ENCODE results near the gene MFNG. TPM values are rescaled to one million over a fixed set of nuclear protein-coding genes. Genes with fewer than 3 reads are reported as not detected.

The MFNG gene
- total RNA-seq, 1 experiment from 2014 or later, result 4.5 TPM

DNA sequence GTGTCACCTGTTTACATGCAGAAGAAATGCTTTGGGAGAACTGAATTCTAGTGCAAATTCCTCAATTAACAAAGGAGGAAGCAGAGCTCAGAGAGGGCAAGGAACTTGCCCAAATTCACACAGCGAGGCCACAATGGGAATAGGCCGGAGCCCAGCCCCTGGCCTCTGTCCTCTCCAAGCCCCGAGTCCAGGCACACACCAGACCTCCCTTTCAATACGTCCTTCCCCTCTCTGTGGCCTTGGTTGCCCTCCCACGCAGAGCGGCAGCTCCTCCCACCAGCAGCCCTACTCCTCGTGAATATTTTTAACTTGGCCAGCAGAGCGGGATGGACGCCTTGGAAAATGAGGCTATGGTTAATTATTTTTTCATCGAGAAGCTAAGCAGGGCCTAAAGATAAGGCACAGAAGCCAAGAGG, 34.6 kb upstream of the MFNG start:
- Histone ChIP-seq H3K4me3 (replicated peaks in 1 of 2; ENCODE audit: low read depth in 1 of 2, low read length in 2 of 2) (no peak overlapping the region), H3K36me3 (ENCODE audit: control insufficient read depth in 1 of 2, insufficient read depth in 2 of 2, low read length in 2 of 2) (peaks cover 0 to 9% of the 10 kb centered on the region in 2 experiments; a peak in 2 of 4 replicates), H3K79me2 (ENCODE audit: insufficient read depth, low read length) (peaks cover 21% of the 10 kb centered on the region), H3K27ac (ENCODE audit: low read depth, low read length) (no peak overlapping the region), H3K9me3 (ENCODE audit: control insufficient read depth in 1 of 2, insufficient read depth in 1 of 2, low read depth in 1 of 2, low read length in 2 of 2) (no peaks in the 10 kb centered on the region), H4K20me1 (ENCODE audit: insufficient read depth) (no peaks in the 10 kb centered on the region), H3K4me1 (ENCODE audit: control insufficient read depth in 1 of 2, insufficient read depth in 2 of 2, low read length in 2 of 2) (peaks cover 16 to 54% of the 10 kb centered on the region in 2 experiments), H3K4me2 (ENCODE audit: low read length) (no peak overlapping the region), H3K27me3 (ENCODE audit: insufficient read depth, low read length) (no peaks in the 10 kb centered on the region), H3K9ac (ENCODE audit: low read length) (no peak overlapping the region), H2AFZ (ENCODE audit: low read depth, low read length, poor library complexity, severe bottlenecking) (no peak overlapping the region), H3K9me2 (ENCODE audit: insufficient read depth) (no peaks in the 10 kb centered on the region)
- ATAC-seq (no peak), DNase-seq (ENCODE audit: low read depth, low spot score) (no peak)
- ChIA-PET POLR2A (no interaction called here), RAD21 (ENCODE audit: low non-redundant PET in 1 of 2, low total read pairs in 2 of 2, uncharacterized antibody in 2 of 2, unreplicated experiment in 2 of 2) (no interaction called here), CTCF (interaction anchor here (1.1 kb wide), 1 partner anchor 18 kb away, joined by 3 read pairs; no protein-coding TSS in a partner anchor)
- intact Hi-C loops (cut with micrococcal nuclease), result no loop called here
- no TSS peak for BruUV-seq (replicated peaks)
- TF ChIP-seq, protein P1, sequence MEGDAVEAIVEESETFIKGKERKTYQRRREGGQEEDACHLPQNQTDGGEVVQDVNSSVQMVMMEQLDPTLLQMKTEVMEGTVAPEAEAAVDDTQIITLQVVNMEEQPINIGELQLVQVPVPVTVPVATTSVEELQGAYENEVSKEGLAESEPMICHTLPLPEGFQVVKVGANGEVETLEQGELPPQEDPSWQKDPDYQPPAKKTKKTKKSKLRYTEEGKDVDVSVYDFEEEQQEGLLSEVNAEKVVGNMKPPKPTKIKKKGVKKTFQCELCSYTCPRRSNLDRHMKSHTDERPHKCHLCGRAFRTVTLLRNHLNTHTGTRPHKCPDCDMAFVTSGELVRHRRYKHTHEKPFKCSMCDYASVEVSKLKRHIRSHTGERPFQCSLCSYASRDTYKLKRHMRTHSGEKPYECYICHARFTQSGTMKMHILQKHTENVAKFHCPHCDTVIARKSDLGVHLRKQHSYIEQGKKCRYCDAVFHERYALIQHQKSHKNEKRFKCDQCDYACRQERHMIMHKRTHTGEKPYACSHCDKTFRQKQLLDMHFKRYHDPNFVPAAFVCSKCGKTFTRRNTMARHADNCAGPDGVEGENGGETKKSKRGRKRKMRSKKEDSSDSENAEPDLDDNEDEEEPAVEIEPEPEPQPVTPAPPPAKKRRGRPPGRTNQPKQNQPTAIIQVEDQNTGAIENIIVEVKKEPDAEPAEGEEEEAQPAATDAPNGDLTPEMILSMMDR (IDR thresholded peaks at IDR 0.05 in 2 of 3, conservative IDR thresholded peaks at IDR 0.05 in 1 of 3; ENCODE audit: borderline replicate concordance in 1 of 3, insufficient read depth in 1 of 3, low read depth in 2 of 3, low read length in 2 of 3), result no peak
- TF ChIP-seq, protein P2, sequence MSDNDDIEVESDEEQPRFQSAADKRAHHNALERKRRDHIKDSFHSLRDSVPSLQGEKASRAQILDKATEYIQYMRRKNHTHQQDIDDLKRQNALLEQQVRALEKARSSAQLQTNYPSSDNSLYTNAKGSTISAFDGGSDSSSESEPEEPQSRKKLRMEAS (IDR thresholded peaks at IDR 0.05), result no peak
- TF ChIP-seq TCF7L2 (IDR thresholded peaks at IDR 0.05; ENCODE audit: borderline replicate concordance, extremely low read depth, insufficient read depth, insufficient read length), result no peak
- TF ChIP-seq ELF1 (IDR thresholded peaks at IDR 0.05; ENCODE audit: borderline replicate concordance, low read depth), result no peak
- TF ChIP-seq SRF (IDR thresholded peaks at IDR 0.05; ENCODE audit: low read depth), result no peak
- TF ChIP-seq FOSL1 (IDR thresholded peaks at IDR 0.05; ENCODE audit: low read depth), result no peak

Data from HCT116 (cell line).